ENCODE results near the gene CTNNA3. TPM values are rescaled to one million over a fixed set of nuclear protein-coding genes. Genes with fewer than 3 reads are reported as not detected.

Gene CTNNA3
- total RNA-seq, 1 donor from 2014 or later, result 159 TPM

- Histone ChIP-seq H3K27me3 (ENCODE audit: low read depth) (no peaks in the 10 kb centered on the region), H3K4me3 (no peak overlapping the region), H3K36me3 (no peaks in the 10 kb centered on the region), H3K27ac (replicated peaks) (no peak overlapping the region), H3K9me3 (replicated peaks) (no peaks in the 10 kb centered on the region), H3K4me1 (peaks cover 5% of the 10 kb centered on the region)
- TF ChIP-seq, protein P1, sequence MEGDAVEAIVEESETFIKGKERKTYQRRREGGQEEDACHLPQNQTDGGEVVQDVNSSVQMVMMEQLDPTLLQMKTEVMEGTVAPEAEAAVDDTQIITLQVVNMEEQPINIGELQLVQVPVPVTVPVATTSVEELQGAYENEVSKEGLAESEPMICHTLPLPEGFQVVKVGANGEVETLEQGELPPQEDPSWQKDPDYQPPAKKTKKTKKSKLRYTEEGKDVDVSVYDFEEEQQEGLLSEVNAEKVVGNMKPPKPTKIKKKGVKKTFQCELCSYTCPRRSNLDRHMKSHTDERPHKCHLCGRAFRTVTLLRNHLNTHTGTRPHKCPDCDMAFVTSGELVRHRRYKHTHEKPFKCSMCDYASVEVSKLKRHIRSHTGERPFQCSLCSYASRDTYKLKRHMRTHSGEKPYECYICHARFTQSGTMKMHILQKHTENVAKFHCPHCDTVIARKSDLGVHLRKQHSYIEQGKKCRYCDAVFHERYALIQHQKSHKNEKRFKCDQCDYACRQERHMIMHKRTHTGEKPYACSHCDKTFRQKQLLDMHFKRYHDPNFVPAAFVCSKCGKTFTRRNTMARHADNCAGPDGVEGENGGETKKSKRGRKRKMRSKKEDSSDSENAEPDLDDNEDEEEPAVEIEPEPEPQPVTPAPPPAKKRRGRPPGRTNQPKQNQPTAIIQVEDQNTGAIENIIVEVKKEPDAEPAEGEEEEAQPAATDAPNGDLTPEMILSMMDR (IDR thresholded peaks at IDR 0.05; ENCODE audit: borderline replicate concordance), result no peak
- intact Hi-C loops (cut with micrococcal nuclease), result no loop called here
- DNase-seq, result no peak
These were observed 909.3 kb downstream of the CTNNA3 start for GRCh38 chr10:66786709-66787108.

GRCh38 chr10:66784770-66785169 is 911.2 kb downstream of the CTNNA3 start:
- H3K4me3 ChIP-seq, result no peak overlapping the region
- peaks cover 5% of the 10 kb centered on the region for H3K4me1 ChIP-seq
- H3K9me3 ChIP-seq (replicated peaks), result no peaks in the 10 kb centered on the region
- DNase-seq, result no peak
- no peak overlapping the region for H3K27ac ChIP-seq (replicated peaks)
- no peaks in the 10 kb centered on the region for H3K27me3 ChIP-seq (ENCODE audit: low read depth)
- TF ChIP-seq, protein P1 (IDR thresholded peaks at IDR 0.05; ENCODE audit: borderline replicate concordance), result no peak
- no peaks in the 10 kb centered on the region for H3K36me3 ChIP-seq
- intact Hi-C loops (cut with micrococcal nuclease), result no loop called here

DNA sequence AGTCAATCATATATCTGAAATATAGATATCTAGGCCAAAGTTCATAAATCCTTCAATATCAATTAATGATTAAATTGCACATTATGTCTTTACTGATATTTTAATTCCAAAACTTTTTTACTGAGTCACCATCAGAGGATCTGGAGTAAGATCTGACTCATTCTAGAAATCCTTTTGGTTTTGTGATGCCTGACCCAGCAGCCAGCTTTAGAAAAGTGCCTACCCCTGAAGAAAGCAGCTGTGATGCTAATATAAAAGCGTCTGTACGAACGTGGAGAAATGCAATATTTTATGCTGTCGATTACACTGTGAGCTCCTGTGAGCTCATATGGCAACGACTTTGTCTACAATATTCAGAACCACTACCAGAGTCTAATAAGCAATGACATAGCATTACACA is 912.7 kb downstream of the CTNNA3 start:
- Histone ChIP-seq H3K36me3 (no peaks in the 10 kb centered on the region), H3K27me3 (ENCODE audit: low read depth) (no peaks in the 10 kb centered on the region), H3K4me3 (no peak overlapping the region), H3K27ac (replicated peaks) (no peak overlapping the region), H3K9me3 (replicated peaks) (no peaks in the 10 kb centered on the region), H3K4me1 (peaks cover 5% of the 10 kb centered on the region)
- no peak for DNase-seq
- TF ChIP-seq, protein P1 (IDR thresholded peaks at IDR 0.05; ENCODE audit: borderline replicate concordance), result no peak
- intact Hi-C loops (cut with micrococcal nuclease), result no loop called here

DNA sequence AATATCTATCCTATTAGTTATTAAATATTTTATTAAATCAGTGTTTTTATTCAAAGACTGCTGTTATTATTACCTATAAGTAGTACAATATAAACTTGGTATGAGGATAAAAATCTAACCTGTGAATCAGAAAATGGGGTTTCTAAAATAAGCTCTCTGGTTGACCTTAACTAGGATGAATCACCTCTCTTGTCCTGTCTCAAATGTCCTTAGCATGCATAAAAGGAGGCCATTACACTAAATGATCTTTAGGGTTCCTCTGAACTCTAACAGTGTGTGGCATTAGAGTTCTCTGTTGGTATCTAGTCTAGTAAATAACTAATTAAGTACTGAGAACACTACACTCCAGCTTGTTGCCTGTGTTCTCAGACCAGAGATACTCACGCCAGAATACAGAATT is 913.2 kb downstream of the CTNNA3 start:
- TF ChIP-seq, protein P1 (IDR thresholded peaks at IDR 0.05; ENCODE audit: borderline replicate concordance), result no peak
- intact Hi-C loops (cut with micrococcal nuclease), result no loop called here

DNA sequence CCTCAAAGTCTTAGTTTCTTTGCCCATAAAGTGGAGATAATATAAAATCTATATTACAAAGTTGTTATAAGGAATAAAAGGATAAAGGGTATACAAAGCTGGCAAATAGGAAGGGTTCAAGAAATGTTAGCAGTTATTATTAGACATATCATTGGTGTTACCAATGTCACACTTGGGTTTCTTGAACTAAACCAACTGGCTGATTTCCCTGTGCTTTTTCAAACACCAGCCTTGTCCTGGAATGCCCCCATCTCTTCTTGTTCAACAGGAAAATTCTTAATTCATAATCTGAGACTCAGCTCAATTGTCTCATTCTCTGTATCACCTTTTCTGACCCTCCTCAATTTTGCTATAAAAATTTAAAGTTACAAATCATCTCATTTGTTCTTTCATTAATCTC is 913.9 kb downstream of the CTNNA3 start:
- TF ChIP-seq, protein P1 (IDR thresholded peaks at IDR 0.05; ENCODE audit: borderline replicate concordance), result no peak
- no peak for DNase-seq
- Histone ChIP-seq H3K27me3 (ENCODE audit: low read depth) (no peaks in the 10 kb centered on the region), H3K4me3 (no peak overlapping the region), H3K4me1 (peaks cover 5% of the 10 kb centered on the region), H3K36me3 (no peaks in the 10 kb centered on the region), H3K9me3 (replicated peaks) (no peaks in the 10 kb centered on the region), H3K27ac (replicated peaks) (no peak overlapping the region)
- intact Hi-C loops (cut with micrococcal nuclease), result no loop called here

More for the DNA sequence above, 913.2 kb downstream of the CTNNA3 start:
- Histone ChIP-seq H3K4me1 (peaks cover 5% of the 10 kb centered on the region), H3K27ac (replicated peaks) (no peak overlapping the region), H3K36me3 (no peaks in the 10 kb centered on the region), H3K9me3 (replicated peaks) (no peaks in the 10 kb centered on the region), H3K4me3 (no peak overlapping the region), H3K27me3 (ENCODE audit: low read depth) (no peaks in the 10 kb centered on the region)
- no peak for DNase-seq

- TF ChIP-seq, protein P1 (IDR thresholded peaks at IDR 0.05; ENCODE audit: borderline replicate concordance), result no peak
- no peaks in the 10 kb centered on the region for H3K9me3 ChIP-seq (replicated peaks)
- DNase-seq, result no peak
- H3K27ac ChIP-seq (replicated peaks), result no peak overlapping the region
- H3K27me3 ChIP-seq (ENCODE audit: low read depth), result no peaks in the 10 kb centered on the region
- H3K36me3 ChIP-seq, result no peaks in the 10 kb centered on the region
- H3K4me3 ChIP-seq, result no peak overlapping the region
- intact Hi-C loops (cut with micrococcal nuclease), result no loop called here
- peaks cover 5% of the 10 kb centered on the region for H3K4me1 ChIP-seq
These were observed 915.2 kb downstream of the CTNNA3 start for GRCh38 chr10:66780796-66781195.
